Measurements from ENCODE around the gene TPRX2. TPM values are rescaled to one million over a fixed set of nuclear protein-coding genes. Genes with fewer than 3 reads are reported as not detected.

Gene TPRX2
- total RNA-seq, 1 donor from 2014 or later: not detected

- TF ChIP-seq, protein P1, sequence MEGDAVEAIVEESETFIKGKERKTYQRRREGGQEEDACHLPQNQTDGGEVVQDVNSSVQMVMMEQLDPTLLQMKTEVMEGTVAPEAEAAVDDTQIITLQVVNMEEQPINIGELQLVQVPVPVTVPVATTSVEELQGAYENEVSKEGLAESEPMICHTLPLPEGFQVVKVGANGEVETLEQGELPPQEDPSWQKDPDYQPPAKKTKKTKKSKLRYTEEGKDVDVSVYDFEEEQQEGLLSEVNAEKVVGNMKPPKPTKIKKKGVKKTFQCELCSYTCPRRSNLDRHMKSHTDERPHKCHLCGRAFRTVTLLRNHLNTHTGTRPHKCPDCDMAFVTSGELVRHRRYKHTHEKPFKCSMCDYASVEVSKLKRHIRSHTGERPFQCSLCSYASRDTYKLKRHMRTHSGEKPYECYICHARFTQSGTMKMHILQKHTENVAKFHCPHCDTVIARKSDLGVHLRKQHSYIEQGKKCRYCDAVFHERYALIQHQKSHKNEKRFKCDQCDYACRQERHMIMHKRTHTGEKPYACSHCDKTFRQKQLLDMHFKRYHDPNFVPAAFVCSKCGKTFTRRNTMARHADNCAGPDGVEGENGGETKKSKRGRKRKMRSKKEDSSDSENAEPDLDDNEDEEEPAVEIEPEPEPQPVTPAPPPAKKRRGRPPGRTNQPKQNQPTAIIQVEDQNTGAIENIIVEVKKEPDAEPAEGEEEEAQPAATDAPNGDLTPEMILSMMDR (conservative IDR thresholded peaks at IDR 0.05): no peak
- H3K36me3 Mint-ChIP-seq: no peaks in the 10 kb centered on the region
- H3K9me3 Mint-ChIP-seq: no peaks in the 10 kb centered on the region
- no peak for DNase-seq (ENCODE audit: extremely low spot score, unreplicated experiment)
- no peak overlapping the region for H3K27ac Mint-ChIP-seq
- H3K4me3 Mint-ChIP-seq: no peak overlapping the region
- H3K4me1 Mint-ChIP-seq (ENCODE audit: unreplicated experiment): no peaks in the 10 kb centered on the region
- H3K27me3 Mint-ChIP-seq: peaks cover 7% of the 10 kb centered on the region
Measured at GRCh38 chr19:47839913-47840312, 19.1 kb upstream of the TPRX2 start.

DNA sequence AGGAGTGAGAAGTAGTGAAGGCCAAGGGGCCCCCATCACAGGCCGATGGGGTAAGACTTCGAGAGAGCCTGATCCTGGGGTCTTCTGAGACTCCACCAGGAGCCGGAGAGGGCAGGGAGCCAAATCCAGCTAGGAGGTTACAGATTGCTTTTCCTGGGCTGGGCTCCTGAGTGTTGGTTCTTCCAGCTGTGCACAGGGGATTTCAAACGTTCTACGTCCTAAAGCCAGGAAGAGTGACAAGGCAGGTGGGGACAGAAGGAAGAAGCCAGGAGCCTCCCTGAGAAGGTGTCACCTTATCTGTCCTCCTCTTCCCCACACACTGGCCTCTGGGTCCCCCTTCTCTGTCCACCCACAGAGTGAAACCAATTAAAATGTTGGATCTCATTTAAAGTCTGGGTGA lies 16.1 kb upstream of the TPRX2 start:
- no peaks in the 10 kb centered on the region for H3K4me1 Mint-ChIP-seq (ENCODE audit: unreplicated experiment)
- TF ChIP-seq, protein P1 (conservative IDR thresholded peaks at IDR 0.05): no peak
- no peaks in the 10 kb centered on the region for H3K36me3 Mint-ChIP-seq
- peaks cover 11% of the 10 kb centered on the region for H3K27me3 Mint-ChIP-seq
- H3K27ac Mint-ChIP-seq: no peak overlapping the region
- no peak overlapping the region for H3K4me3 Mint-ChIP-seq
- DNase-seq (ENCODE audit: extremely low spot score, unreplicated experiment): no peak
- no peaks in the 10 kb centered on the region for H3K9me3 Mint-ChIP-seq

DNA sequence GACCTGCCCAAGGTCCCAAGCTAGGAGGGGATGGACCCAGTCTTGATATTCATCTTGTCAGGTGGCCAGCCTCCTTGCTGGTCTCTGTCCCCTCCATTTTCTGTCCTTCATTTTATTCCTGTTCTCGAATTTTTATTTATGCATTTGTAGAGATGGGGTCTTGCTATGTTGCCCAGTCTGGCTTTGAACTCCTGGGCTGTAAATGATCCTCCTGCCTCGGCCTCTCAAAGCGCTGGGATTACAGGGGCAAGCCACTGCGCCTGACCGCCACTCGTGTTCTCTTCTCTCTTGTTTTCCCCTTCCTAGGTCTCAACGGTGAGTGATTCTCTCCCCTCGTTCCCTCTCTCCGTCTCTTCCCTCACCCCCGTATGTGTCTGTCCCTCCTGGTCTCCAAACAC lies 10.6 kb upstream of the TPRX2 start:
- Mint-ChIP-seq H3K36me3 (no peaks in the 10 kb centered on the region), H3K9me3 (no peaks in the 10 kb centered on the region), H3K27me3 (peaks cover 36% of the 10 kb centered on the region), H3K27ac (no peak overlapping the region), H3K4me1 (ENCODE audit: unreplicated experiment) (peaks cover 3% of the 10 kb centered on the region), H3K4me3 (no peak overlapping the region)
- no peak for DNase-seq (ENCODE audit: extremely low spot score, unreplicated experiment)
- TF ChIP-seq, protein P1 (conservative IDR thresholded peaks at IDR 0.05): no peak

GRCh38 chr19:47848823-47849473 lies 10.1 kb upstream of the TPRX2 start:
- peak overlapping the region; percentile 87 for H3K27ac Mint-ChIP-seq
- TF ChIP-seq, protein P1 (conservative IDR thresholded peaks at IDR 0.05): peak; percentile 81
- H3K9me3 Mint-ChIP-seq: no peaks in the 10 kb centered on the region
- peak overlapping the region; percentile 77 for H3K4me3 Mint-ChIP-seq
- no peak for DNase-seq (ENCODE audit: extremely low spot score, unreplicated experiment)
- no peaks in the 10 kb centered on the region for H3K36me3 Mint-ChIP-seq
- H3K27me3 Mint-ChIP-seq: peaks cover 37% of the 10 kb centered on the region
- H3K4me1 Mint-ChIP-seq (ENCODE audit: unreplicated experiment): peaks cover 3% of the 10 kb centered on the region

GRCh38 chr19:47853003-47853402 lies 6.0 kb upstream of the TPRX2 start:
- Mint-ChIP-seq H3K4me1 (ENCODE audit: unreplicated experiment) (peaks cover 3% of the 10 kb centered on the region), H3K27ac (no peak overlapping the region), H3K9me3 (no peaks in the 10 kb centered on the region), H3K36me3 (no peaks in the 10 kb centered on the region), H3K27me3 (peaks cover 31% of the 10 kb centered on the region), H3K4me3 (no peak overlapping the region)
- DNase-seq (ENCODE audit: extremely low spot score, unreplicated experiment): no peak
- TF ChIP-seq, protein P1 (conservative IDR thresholded peaks at IDR 0.05): no peak
